A549 (cell line): ENCODE measurements around the gene EFCAB8.

Experiments
- CBX8 ChIP-seq: fragments of 200-600 bp; sonication (generic); IDR thresholded peaks from 2 replicates; pipeline ENCODE4 v1.6.1; 2016
- CEBPB ChIP-seq, 2 experiments: fragments of >200 bp in 1 of 2; sonication (Bioruptor Twin) in 1 of 2; formaldehyde crosslinking in 1 of 2; IDR thresholded peaks; 2 replicates each; pipeline ENCODE4 v1.6.1; 2012 to 2016
- EHMT2 ChIP-seq: fragments of 200-600 bp; sonication (generic); IDR thresholded peaks from 2 replicates; pipeline ENCODE4 v1.6.1; 2016; ENCODE audit warnings: antibody characterized with exemption, low read depth, mild to moderate bottlenecking, moderate library complexity
- NR3C1 ChIP-seq: fragments of >200 bp; sonication (Bioruptor Twin); formaldehyde crosslinking; IDR thresholded peaks from 3 replicates; pipeline ENCODE4 v1.6.1; 2017
- PHF8 ChIP-seq: fragments of 200-600 bp; sonication (generic); IDR thresholded peaks from 2 replicates; pipeline ENCODE4 v1.6.1; 2016; ENCODE audit warnings: low read depth, mild to moderate bottlenecking, antibody characterized with exemption, moderate library complexity, borderline replicate concordance
- POLR2A ChIP-seq: IDR thresholded peaks from 2 replicates; pipeline ENCODE4 v1.6.1; 2012; ENCODE audit warnings: mild to moderate bottlenecking, low read length
- RNF2 ChIP-seq: fragments of 200-600 bp; sonication (generic); IDR thresholded peaks from 2 replicates; pipeline ENCODE4 v1.6.1; 2016; ENCODE audit warnings: low read depth, mild to moderate bottlenecking, antibody characterized with exemption, moderate library complexity, borderline replicate concordance
- SREBF2 ChIP-seq: fragments of 450-650 bp; IDR thresholded peaks from 2 replicates; pipeline ENCODE4 v1.6.1; 2014; ENCODE audit warnings: mild to moderate bottlenecking, moderate library complexity
- TF ChIP-seq, protein P1 (sequence below): fragments of 250-450 bp; sonication (Bioruptor Pico); IDR thresholded peaks from 2 replicates; pipeline ENCODE4 v1.5.0; 2020; ENCODE audit warnings: low read depth, mild to moderate bottlenecking, moderate library complexity
- TF ChIP-seq, protein P2 (sequence below): fragments of >200 bp; sonication (Bioruptor Twin); formaldehyde crosslinking; IDR thresholded peaks from 3 replicates; pipeline ENCODE4 v1.5.1; 2016

DNA sequence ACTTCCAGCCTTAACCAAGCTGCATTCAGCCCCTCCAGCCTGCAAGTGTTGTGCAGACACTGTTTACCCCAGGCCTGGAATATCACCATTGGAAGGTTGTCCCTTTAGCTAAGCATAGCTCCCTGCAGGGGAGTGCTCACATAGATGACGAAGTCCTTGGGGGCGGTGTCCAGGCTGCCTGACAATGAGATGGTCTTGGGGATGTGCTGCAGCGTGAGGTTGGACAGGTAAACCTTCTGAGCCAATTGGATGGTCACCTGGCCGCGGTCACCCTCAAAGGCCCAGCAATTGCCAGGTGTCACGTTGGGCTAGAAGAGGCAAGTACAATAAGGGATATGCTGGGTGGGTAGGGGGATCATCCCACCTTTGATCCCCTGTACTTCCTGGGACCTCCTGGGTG, 126.9 kb downstream of the EFCAB8 start:
- TF ChIP-seq EHMT2: no peak
- TF ChIP-seq, protein P1, sequence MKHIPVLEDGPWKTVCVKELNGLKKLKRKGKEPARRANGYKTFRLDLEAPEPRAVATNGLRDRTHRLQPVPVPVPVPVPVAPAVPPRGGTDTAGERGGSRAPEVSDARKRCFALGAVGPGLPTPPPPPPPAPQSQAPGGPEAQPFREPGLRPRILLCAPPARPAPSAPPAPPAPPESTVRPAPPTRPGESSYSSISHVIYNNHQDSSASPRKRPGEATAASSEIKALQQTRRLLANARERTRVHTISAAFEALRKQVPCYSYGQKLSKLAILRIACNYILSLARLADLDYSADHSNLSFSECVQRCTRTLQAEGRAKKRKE (CRISPR knock-in tag): no peak
- no peak for TF ChIP-seq CBX8
- TF ChIP-seq PHF8: no peak
- no peak for TF ChIP-seq POLR2A
- TF ChIP-seq, protein P2, sequence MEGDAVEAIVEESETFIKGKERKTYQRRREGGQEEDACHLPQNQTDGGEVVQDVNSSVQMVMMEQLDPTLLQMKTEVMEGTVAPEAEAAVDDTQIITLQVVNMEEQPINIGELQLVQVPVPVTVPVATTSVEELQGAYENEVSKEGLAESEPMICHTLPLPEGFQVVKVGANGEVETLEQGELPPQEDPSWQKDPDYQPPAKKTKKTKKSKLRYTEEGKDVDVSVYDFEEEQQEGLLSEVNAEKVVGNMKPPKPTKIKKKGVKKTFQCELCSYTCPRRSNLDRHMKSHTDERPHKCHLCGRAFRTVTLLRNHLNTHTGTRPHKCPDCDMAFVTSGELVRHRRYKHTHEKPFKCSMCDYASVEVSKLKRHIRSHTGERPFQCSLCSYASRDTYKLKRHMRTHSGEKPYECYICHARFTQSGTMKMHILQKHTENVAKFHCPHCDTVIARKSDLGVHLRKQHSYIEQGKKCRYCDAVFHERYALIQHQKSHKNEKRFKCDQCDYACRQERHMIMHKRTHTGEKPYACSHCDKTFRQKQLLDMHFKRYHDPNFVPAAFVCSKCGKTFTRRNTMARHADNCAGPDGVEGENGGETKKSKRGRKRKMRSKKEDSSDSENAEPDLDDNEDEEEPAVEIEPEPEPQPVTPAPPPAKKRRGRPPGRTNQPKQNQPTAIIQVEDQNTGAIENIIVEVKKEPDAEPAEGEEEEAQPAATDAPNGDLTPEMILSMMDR: no peak
- TF ChIP-seq NR3C1: no peak
- TF ChIP-seq RNF2: no peak
- no peak for TF ChIP-seq CEBPB (IDR thresholded peaks at IDR 0.05)
- no peak for TF ChIP-seq SREBF2
